ENCODE measurements around the gene YIPF7.

GRCh38 chr4:44679060-44679459 lies 27.6 kb upstream of the YIPF7 start:
- TF ChIP-seq CTCF (IDR thresholded peaks at IDR 0.05) = no peak
- no peak for TF ChIP-seq REST (IDR thresholded peaks at IDR 0.05; ENCODE audit: insufficient read depth in 1 of 2, low read depth in 2 of 2, low read length in 1 of 2)
